AG04449 (cell line): ENCODE measurements around the gene AAK1.
"Not testable (repeated sequence)": the region's sequence is repeated elsewhere in the genome, so short reads cannot be mapped to it uniquely, and the experiment has no call there.

Source experiments
- CTCF ChIA-PET: fragments of 350-600 bp; formaldehyde crosslinking; extraction: SDS; loops from one replicate; lab custom pipeline; 2021; ENCODE audit warnings: antibody characterized with exemption; lab: Yijun Ruan, JAX
- POLR2A ChIA-PET: fragments of 400-600, 350-600 bp; formaldehyde crosslinking; extraction: SDS; loops from one replicate; lab custom pipeline; 2020; ENCODE audit warnings: antibody characterized with exemption, inconsistent platforms; lab: Yijun Ruan, JAX
- DNase-seq: peaks from one replicate; pipeline ENCODE4 v3.0.0-alpha.2; 2010; ENCODE audit warnings: low read depth, low spot score
- H3K4me3 ChIP-seq: 2 replicates; pipeline ENCODE4 v1.5.1; 2011; ENCODE audit warnings: low read depth, mild to moderate bottlenecking, control low read depth, low read length
- CTCF ChIP-seq: IDR thresholded peaks from one replicate; pipeline ENCODE4 v1.5.1; 2011; ENCODE audit warnings: mild to moderate bottlenecking, moderate library complexity, low read length, control low read depth, inconsistent platforms; ENCODE audit not compliant: insufficient read depth; ENCODE audit errors: missing control alignments

AAK1 gene

GRCh38 chr2:69677914-69678313, 34.4 kb upstream of the AAK1 start:
- DNase-seq = no peak
- no peak overlapping the region for H3K4me3 ChIP-seq
- no peak for TF ChIP-seq CTCF
- CTCF ChIA-PET = no interaction called here
- POLR2A ChIA-PET = no interaction called here

- CTCF ChIA-PET = no interaction called here
- TF ChIP-seq CTCF = no peak
- no peak overlapping the region for H3K4me3 ChIP-seq
- DNase-seq = no peak
- POLR2A ChIA-PET = no interaction called here
These were observed 32.6 kb upstream of the AAK1 start for GRCh38 chr2:69676146-69676545.

- no peak for TF ChIP-seq CTCF
- no peak overlapping the region for H3K4me3 ChIP-seq
- POLR2A ChIA-PET = interaction anchor here (0.8 kb wide), 1 partner anchor 22 kb away, joined by 3 read pairs; no protein-coding TSS in a partner anchor
- DNase-seq = no peak
- CTCF ChIA-PET = interaction anchor here (1.4 kb wide), 1 partner anchor 39 kb away, joined by 4 read pairs; no protein-coding TSS in a partner anchor
These were observed 30.8 kb upstream of the AAK1 start for GRCh38 chr2:69674316-69674670.

GRCh38 chr2:69673098-69673497, 29.6 kb upstream of the AAK1 start:
- H3K4me3 ChIP-seq, POLR2A ChIA-PET, CTCF ChIA-PET, DNase-seq: not testable (repeated sequence)

- TF ChIP-seq CTCF = no peak
- ChIA-PET POLR2A (no interaction called here), CTCF (no interaction called here)
- no peak overlapping the region for H3K4me3 ChIP-seq
- no peak for DNase-seq
These were observed 26.1 kb upstream of the AAK1 start for GRCh38 chr2:69669666-69670065.

- ChIA-PET POLR2A (no interaction called here), CTCF (no interaction called here)
- TF ChIP-seq CTCF = no peak
- H3K4me3 ChIP-seq = no peak overlapping the region
- DNase-seq = no peak
These were observed 25.1 kb upstream of the AAK1 start for GRCh38 chr2:69668598-69668997.

- no peak overlapping the region for H3K4me3 ChIP-seq
- CTCF ChIA-PET = interaction anchor here (0.6 kb wide), 1 partner anchor 82 kb away, joined by 3 read pairs; no protein-coding TSS in a partner anchor
- POLR2A ChIA-PET = no interaction called here
- no peak for DNase-seq
- no peak for TF ChIP-seq CTCF
These were observed 24.4 kb upstream of the AAK1 start for GRCh38 chr2:69667805-69668382.
